Panc1 (cell line): ENCODE results near the gene DDX42. TPM values are rescaled to one million over a fixed set of nuclear protein-coding genes. Genes with fewer than 3 reads are reported as not detected.

Experiments used
- ATAC-seq: fragments of 200-7000 bp; cut with Tn5 transposase; 2 replicates; pipeline ENCODE4 v1.9.1; 2020; ENCODE audit warnings: mild to moderate bottlenecking, moderate library complexity
- BruUV-seq: library from RNA; stranded (reverse); fragments of 400-500 nt; replicated peaks from 2 replicates; lab custom pipeline; 2021; lab: Mats Ljungman, UMichigan
- CTCF ChIA-PET: fragments of 300-600 bp; sonication (Branson Sonifier 250); formaldehyde crosslinking; loops from one replicate; lab custom pipeline; 2022; ENCODE audit warnings: antibody characterized with exemption; lab: Charles Lee
- POLR2A ChIA-PET: fragments of 300-600 bp; sonication (Branson Sonifier 250); formaldehyde crosslinking; loops from one replicate; lab custom pipeline; 2022; ENCODE audit warnings: antibody characterized with exemption; lab: Charles Lee
- DNase-seq: peaks from one replicate; pipeline ENCODE4 v3.0.0-alpha.2; 2010; ENCODE audit warnings: low read depth, low spot score
- H3K27ac ChIP-seq: 2 replicates; pipeline ENCODE4 v1.5.1; 2011; ENCODE audit warnings: mild to moderate bottlenecking, low read length, inconsistent platforms
- H3K27me3 ChIP-seq: fragments of 200-500 bp; sonication (Bioruptor generic); 2 replicates; pipeline ENCODE4 v1.6.0; 2014; ENCODE audit warnings: low read length, inconsistent platforms; ENCODE audit not compliant: control insufficient read depth, insufficient read depth
- H3K36me3 ChIP-seq: fragments of 200-500 bp; sonication (Bioruptor generic); 2 replicates; pipeline ENCODE4 v1.5.1; 2014; ENCODE audit warnings: inconsistent platforms, mild to moderate bottlenecking, low read length, moderate library complexity; ENCODE audit not compliant: control insufficient read depth, insufficient read depth
- H3K4me1 ChIP-seq: 2 replicates; pipeline ENCODE4 v1.5.1; 2011; ENCODE audit warnings: inconsistent platforms, mild to moderate bottlenecking, low read length, moderate library complexity; ENCODE audit not compliant: control insufficient read depth, insufficient read depth
- H3K4me3 ChIP-seq, 2 experiments: 2 replicates each; pipeline ENCODE4 v1.5.1; 2011 to 2012; ENCODE audit warnings: low read depth in 2 of 2, low read length in 2 of 2, mild to moderate bottlenecking in 2 of 2, inconsistent platforms in 1 of 2, moderate library complexity in 1 of 2
- H3K9me3 ChIP-seq: fragments of 200-500 bp; sonication (Bioruptor generic); 2 replicates; pipeline ENCODE4 v1.5.1; 2014; ENCODE audit warnings: low read depth, mild to moderate bottlenecking, inconsistent platforms, low read length, moderate library complexity; ENCODE audit not compliant: control insufficient read depth, insufficient read depth
- POLR2AphosphoS5 ChIP-seq: IDR thresholded peaks from 2 replicates; pipeline ENCODE4 v1.6.1; 2012; ENCODE audit warnings: mild to moderate bottlenecking, low read depth, low read length, moderate library complexity
- SIN3A ChIP-seq: IDR thresholded peaks from 2 replicates; pipeline ENCODE4 v1.6.1; 2012; ENCODE audit warnings: low read depth, mild to moderate bottlenecking, low read length, moderate library complexity, borderline replicate concordance; ENCODE audit not compliant: insufficient read depth
- TCF7L2 ChIP-seq: IDR thresholded peaks from 2 replicates; pipeline ENCODE4 v1.6.1; 2011; ENCODE audit warnings: mild to moderate bottlenecking, low read depth, low read length, inconsistent platforms
- in situ Hi-C: cut with HindIII; loops from 2 replicates; pipeline ENCODE4 v1.10.0; 2016; ENCODE audit warnings: low sequenced_read_pairs, low pct_unique_long_range_greater_than_20kb
- intact Hi-C: fragments of 100-400 bp; cut with micrococcal nuclease; formaldehyde crosslinking; loops from one replicate; pipeline ENCODE4 v1.10.0; 2022; ENCODE audit not compliant: unreplicated experiment
- total RNA-seq: library from RNA; stranded (reverse); gene quantifications from one replicate; pipeline ENCODE4 v1.2.1, GENCODE V29; 2021; ENCODE audit not compliant: unreplicated experiment
- TF ChIP-seq, protein P1 (sequence below), 2 experiments: IDR thresholded peaks; 2 replicates each; pipeline ENCODE4 v1.6.1; 2011 to 2012; ENCODE audit warnings: low read depth in 2 of 2, control low read depth in 1 of 2, low read length in 1 of 2, mild to moderate bottlenecking in 1 of 2, moderate library complexity in 1 of 2; ENCODE audit not compliant: insufficient read depth in 1 of 2
- TF ChIP-seq, protein P2 (sequence below): fragments of 450-650 bp; IDR thresholded peaks from 2 replicates; pipeline ENCODE4 v1.5.1; 2017; ENCODE audit warnings: mild to moderate bottlenecking

DDX42 gene
- total RNA-seq, 1 experiment from 2014 or later, result 89.6 TPM

DNA sequence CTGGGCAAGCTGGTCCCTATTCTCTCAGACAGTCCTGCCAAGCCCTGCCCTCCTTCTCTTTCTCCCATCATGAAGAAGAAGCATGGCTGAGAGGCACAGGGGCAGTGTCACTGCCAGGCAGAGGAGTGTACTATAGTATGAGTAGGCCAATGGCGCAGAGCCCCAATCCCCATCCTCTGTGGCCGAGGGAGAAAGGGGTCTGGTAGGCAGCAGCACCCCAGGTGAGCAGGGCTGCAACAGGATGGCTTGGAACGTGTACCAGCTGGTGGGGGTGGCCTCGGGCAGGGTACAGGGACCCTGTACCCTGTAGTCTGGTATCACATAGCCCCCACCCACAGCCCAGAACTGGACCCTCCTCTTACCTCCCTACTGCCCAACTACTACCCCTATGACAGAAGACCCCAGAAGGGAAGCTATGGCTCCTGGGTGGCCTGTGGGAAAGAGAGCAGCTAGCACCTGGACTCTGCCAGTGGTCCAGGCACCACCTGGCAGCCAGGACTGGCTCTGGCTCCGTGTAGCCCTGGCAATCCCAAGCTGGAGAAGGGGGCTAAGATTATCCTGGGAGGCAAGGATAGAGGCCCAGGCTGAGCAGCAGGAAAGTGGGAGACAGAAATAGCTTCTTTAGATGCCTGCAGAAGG is 64.1 kb downstream of the DDX42 start:
- H3K4me3 ChIP-seq, result no peak overlapping the region
- POLR2A ChIA-PET, result interaction anchor here (0.6 kb wide), 1 partner anchor 9 kb away, joined by 3 read pairs; no protein-coding TSS in a partner anchor
- BruUV-seq, result no TSS peak

DNA sequence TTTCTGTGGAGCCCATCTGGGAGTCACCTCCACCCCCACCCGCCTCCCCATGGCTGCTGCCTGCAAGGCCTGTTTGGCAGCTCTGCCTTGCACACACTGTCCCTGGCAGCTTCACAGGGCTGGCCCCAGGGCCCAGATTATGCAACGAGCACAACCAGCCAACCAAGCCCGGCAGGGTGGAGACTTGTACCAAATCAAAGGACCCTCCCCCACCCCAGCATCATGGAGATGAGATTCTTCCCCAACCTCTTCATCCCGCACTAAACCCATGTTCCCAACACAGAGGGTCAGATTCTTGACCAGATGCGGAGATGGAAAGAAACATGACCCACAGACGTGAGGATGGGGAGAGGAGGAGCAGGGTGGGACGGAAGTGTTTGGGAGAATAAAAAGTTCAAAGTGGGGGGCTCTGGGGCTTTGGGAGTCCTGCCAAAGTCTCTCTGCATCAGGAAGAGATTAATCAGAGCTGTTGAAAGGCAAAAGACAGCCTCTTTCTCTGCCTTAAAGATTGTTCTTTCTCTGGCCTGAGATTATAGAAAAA is 64.7 kb downstream of the DDX42 start:
- Histone ChIP-seq H3K27ac (no peak overlapping the region), H3K9me3 (no peaks in the 10 kb centered on the region), H3K4me3 (no peak overlapping the region), H3K36me3 (peaks cover 6% of the 10 kb centered on the region; the same call in 1 of the 2 replicates), H3K27me3 (no peaks in the 10 kb centered on the region), H3K4me1 (peaks cover 27% of the 10 kb centered on the region)
- BruUV-seq, result no TSS peak
- intact Hi-C loops, result no loop called here
- in situ Hi-C loops, result no loop called here
- ChIA-PET CTCF (no interaction called here), POLR2A (interaction anchor here (0.6 kb wide), 1 partner anchor 10 kb away, joined by 3 read pairs; no protein-coding TSS in a partner anchor)
- no peak for DNase-seq
- TF ChIP-seq, protein P1, sequence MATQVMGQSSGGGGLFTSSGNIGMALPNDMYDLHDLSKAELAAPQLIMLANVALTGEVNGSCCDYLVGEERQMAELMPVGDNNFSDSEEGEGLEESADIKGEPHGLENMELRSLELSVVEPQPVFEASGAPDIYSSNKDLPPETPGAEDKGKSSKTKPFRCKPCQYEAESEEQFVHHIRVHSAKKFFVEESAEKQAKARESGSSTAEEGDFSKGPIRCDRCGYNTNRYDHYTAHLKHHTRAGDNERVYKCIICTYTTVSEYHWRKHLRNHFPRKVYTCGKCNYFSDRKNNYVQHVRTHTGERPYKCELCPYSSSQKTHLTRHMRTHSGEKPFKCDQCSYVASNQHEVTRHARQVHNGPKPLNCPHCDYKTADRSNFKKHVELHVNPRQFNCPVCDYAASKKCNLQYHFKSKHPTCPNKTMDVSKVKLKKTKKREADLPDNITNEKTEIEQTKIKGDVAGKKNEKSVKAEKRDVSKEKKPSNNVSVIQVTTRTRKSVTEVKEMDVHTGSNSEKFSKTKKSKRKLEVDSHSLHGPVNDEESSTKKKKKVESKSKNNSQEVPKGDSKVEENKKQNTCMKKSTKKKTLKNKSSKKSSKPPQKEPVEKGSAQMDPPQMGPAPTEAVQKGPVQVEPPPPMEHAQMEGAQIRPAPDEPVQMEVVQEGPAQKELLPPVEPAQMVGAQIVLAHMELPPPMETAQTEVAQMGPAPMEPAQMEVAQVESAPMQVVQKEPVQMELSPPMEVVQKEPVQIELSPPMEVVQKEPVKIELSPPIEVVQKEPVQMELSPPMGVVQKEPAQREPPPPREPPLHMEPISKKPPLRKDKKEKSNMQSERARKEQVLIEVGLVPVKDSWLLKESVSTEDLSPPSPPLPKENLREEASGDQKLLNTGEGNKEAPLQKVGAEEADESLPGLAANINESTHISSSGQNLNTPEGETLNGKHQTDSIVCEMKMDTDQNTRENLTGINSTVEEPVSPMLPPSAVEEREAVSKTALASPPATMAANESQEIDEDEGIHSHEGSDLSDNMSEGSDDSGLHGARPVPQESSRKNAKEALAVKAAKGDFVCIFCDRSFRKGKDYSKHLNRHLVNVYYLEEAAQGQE (IDR thresholded peaks at IDR 0.05; ENCODE audit: insufficient read depth in 1 of 2, low read depth in 2 of 2, low read length in 1 of 2), result no peak
- TF ChIP-seq TCF7L2, result no peak
- TF ChIP-seq, protein P2, sequence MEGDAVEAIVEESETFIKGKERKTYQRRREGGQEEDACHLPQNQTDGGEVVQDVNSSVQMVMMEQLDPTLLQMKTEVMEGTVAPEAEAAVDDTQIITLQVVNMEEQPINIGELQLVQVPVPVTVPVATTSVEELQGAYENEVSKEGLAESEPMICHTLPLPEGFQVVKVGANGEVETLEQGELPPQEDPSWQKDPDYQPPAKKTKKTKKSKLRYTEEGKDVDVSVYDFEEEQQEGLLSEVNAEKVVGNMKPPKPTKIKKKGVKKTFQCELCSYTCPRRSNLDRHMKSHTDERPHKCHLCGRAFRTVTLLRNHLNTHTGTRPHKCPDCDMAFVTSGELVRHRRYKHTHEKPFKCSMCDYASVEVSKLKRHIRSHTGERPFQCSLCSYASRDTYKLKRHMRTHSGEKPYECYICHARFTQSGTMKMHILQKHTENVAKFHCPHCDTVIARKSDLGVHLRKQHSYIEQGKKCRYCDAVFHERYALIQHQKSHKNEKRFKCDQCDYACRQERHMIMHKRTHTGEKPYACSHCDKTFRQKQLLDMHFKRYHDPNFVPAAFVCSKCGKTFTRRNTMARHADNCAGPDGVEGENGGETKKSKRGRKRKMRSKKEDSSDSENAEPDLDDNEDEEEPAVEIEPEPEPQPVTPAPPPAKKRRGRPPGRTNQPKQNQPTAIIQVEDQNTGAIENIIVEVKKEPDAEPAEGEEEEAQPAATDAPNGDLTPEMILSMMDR, result no peak
- ATAC-seq, result no peak

More for the DNA sequence above, 64.1 kb downstream of the DDX42 start:
- TF ChIP-seq, protein P2, result no peak
- TF ChIP-seq TCF7L2 (no peak), SIN3A (no peak), POLR2AphosphoS5 (no peak)
- TF ChIP-seq, protein P1 (IDR thresholded peaks at IDR 0.05; ENCODE audit: insufficient read depth in 1 of 2, low read depth in 2 of 2, low read length in 1 of 2), result no peak
- ATAC-seq (no peak), DNase-seq (no peak)
- intact Hi-C loops, result no loop called here
- Histone ChIP-seq H3K4me1 (peaks cover 25% of the 10 kb centered on the region), H3K36me3 (peaks cover 6% of the 10 kb centered on the region; the same call in 1 of the 2 replicates), H3K27me3 (no peaks in the 10 kb centered on the region), H3K27ac (no peak overlapping the region), H3K9me3 (no peaks in the 10 kb centered on the region)
- in situ Hi-C loops, result no loop called here
- CTCF ChIA-PET, result no interaction called here
